ENCODE results near the gene ATG101.

Gene ATG101

GRCh38 chr12:52120951-52121823 lies 51.4 kb downstream of the ATG101 start:
- H3K36me3 ChIP-seq: no peaks in the 10 kb centered on the region
- peaks cover 0 to 14% (median 0%) of the 10 kb centered on the region in 4 donors for H3K4me1 ChIP-seq
- no peak for TF ChIP-seq CTCF (IDR thresholded peaks at IDR 0.05)
- no peak overlapping the region for H3K27ac ChIP-seq
- no peaks in the 10 kb centered on the region for H3K9me3 ChIP-seq
- intact Hi-C loops (cut with DNase I; ENCODE audit: low total_unique reads): no loop called here
- H3K27me3 ChIP-seq: peaks cover 0 to 47% of the 10 kb centered on the region in 2 donors
- no peak for DNase-seq
- no peak overlapping the region for H3K4me3 ChIP-seq

GRCh38 chr12:52121824-52122539 lies 52.2 kb downstream of the ATG101 start:
- peaks cover 0 to 14% (median 0%) of the 10 kb centered on the region in 4 donors for H3K4me1 ChIP-seq
- no peaks in the 10 kb centered on the region for H3K9me3 ChIP-seq
- no peaks in the 10 kb centered on the region for H3K36me3 ChIP-seq
- intact Hi-C loops (cut with DNase I; ENCODE audit: low total_unique reads): no loop called here
- no peak overlapping the region for H3K4me3 ChIP-seq
- no peak for DNase-seq
- TF ChIP-seq CTCF (IDR thresholded peaks at IDR 0.05): peak in 1 of 2 experiments; percentile 55
- H3K27me3 ChIP-seq: peaks cover 0 to 52% of the 10 kb centered on the region in 2 donors
- no peak overlapping the region for H3K27ac ChIP-seq

- Histone ChIP-seq H3K4me3 (no peak overlapping the region), H3K9me3 (no peaks in the 10 kb centered on the region), H3K36me3 (no peaks in the 10 kb centered on the region), H3K27me3 (peaks cover 0 to 52% of the 10 kb centered on the region in 2 donors), H3K4me1 (peaks cover 0 to 14% (median 0%) of the 10 kb centered on the region in 4 donors), H3K27ac (no peak overlapping the region)
- no peak for TF ChIP-seq CTCF (IDR thresholded peaks at IDR 0.05)
- intact Hi-C loops (cut with DNase I; ENCODE audit: low total_unique reads): no loop called here
- no peak for DNase-seq
Observed at GRCh38 chr12:52122540-52122871, 52.7 kb downstream of the ATG101 start.

- intact Hi-C loops (cut with DNase I; ENCODE audit: low total_unique reads): no loop called here
- H3K27ac ChIP-seq: no peak overlapping the region
- H3K4me3 ChIP-seq: no peak overlapping the region
- no peak for TF ChIP-seq CTCF (IDR thresholded peaks at IDR 0.05)
- H3K36me3 ChIP-seq: no peaks in the 10 kb centered on the region
- no peaks in the 10 kb centered on the region for H3K9me3 ChIP-seq
- H3K27me3 ChIP-seq: peaks cover 0 to 52% of the 10 kb centered on the region in 2 donors
- DNase-seq: no peak
- H3K4me1 ChIP-seq: peaks cover 0 to 14% (median 0%) of the 10 kb centered on the region in 4 donors
Observed at GRCh38 chr12:52122904-52123303, 53.1 kb downstream of the ATG101 start.

GRCh38 chr12:52123487-52124186 lies 53.9 kb downstream of the ATG101 start:
- Histone ChIP-seq H3K4me1 (peaks cover 0 to 14% (median 0%) of the 10 kb centered on the region in 4 donors), H3K4me3 (no peak overlapping the region), H3K36me3 (no peaks in the 10 kb centered on the region), H3K27ac (no peak overlapping the region), H3K9me3 (no peaks in the 10 kb centered on the region), H3K27me3 (peaks cover 0 to 52% of the 10 kb centered on the region in 2 donors)
- peak in 1 of 2 donors; percentile 42 for DNase-seq
- intact Hi-C loops (cut with DNase I; ENCODE audit: low total_unique reads): no loop called here
- no peak for TF ChIP-seq CTCF (IDR thresholded peaks at IDR 0.05)
